Germinal center (tissue), 1 donor: ENCODE measurements around the gene UMAD1.
"Not testable (repeated sequence)": the region's sequence is repeated elsewhere in the genome, so short reads cannot be mapped to it uniquely, and the experiment has no call there.

ENCODE experiments used
- DNase-seq: peaks from one replicate; pipeline ENCODE4 v3.0.0; 2012; ENCODE audit warnings: mixed read lengths, low spot score

UMAD1 gene

GRCh38 chr7:7652798-7653540 is 12.4 kb downstream of the UMAD1 start:
- no peak for DNase-seq

- DNase-seq = peak; percentile 36
Observed at GRCh38 chr7:7653593-7654187, 13.1 kb downstream of the UMAD1 start.

GRCh38 chr7:7654964-7655715 is 14.6 kb downstream of the UMAD1 start:
- no peak for DNase-seq

GRCh38 chr7:7656459-7656858 is 15.9 kb downstream of the UMAD1 start:
- DNase-seq = not testable (repeated sequence)

- no peak for DNase-seq
Observed at GRCh38 chr7:7662527-7662926, 22.0 kb downstream of the UMAD1 start.

- no peak for DNase-seq
Observed at GRCh38 chr7:7664291-7664690, 23.7 kb downstream of the UMAD1 start.

GRCh38 chr7:7665031-7665430 is 24.5 kb downstream of the UMAD1 start:
- no peak for DNase-seq

GRCh38 chr7:7667187-7667586 is 26.6 kb downstream of the UMAD1 start:
- DNase-seq = no peak

GRCh38 chr7:7668706-7669105 is 28.2 kb downstream of the UMAD1 start:
- no peak for DNase-seq

- no peak for DNase-seq
Observed at GRCh38 chr7:7670490-7670889, 29.9 kb downstream of the UMAD1 start.

GRCh38 chr7:7671361-7671760 is 30.8 kb downstream of the UMAD1 start:
- DNase-seq = no peak

- no peak for DNase-seq
Observed at GRCh38 chr7:7672545-7673239, 32.1 kb downstream of the UMAD1 start.

GRCh38 chr7:7673240-7673550 is 32.6 kb downstream of the UMAD1 start:
- DNase-seq = no peak

GRCh38 chr7:7675686-7676085 is 35.1 kb downstream of the UMAD1 start:
- no peak for DNase-seq

- DNase-seq = not testable (repeated sequence)
Observed at GRCh38 chr7:7679640-7680039, 39.1 kb downstream of the UMAD1 start.

GRCh38 chr7:7681191-7681935 is 40.8 kb downstream of the UMAD1 start:
- DNase-seq = peak; percentile 36

GRCh38 chr7:7681936-7682329 is 41.4 kb downstream of the UMAD1 start:
- DNase-seq = no peak

GRCh38 chr7:7682861-7683260 is 42.3 kb downstream of the UMAD1 start:
- no peak for DNase-seq

- no peak for DNase-seq
Observed at GRCh38 chr7:7686811-7687508, 46.4 kb downstream of the UMAD1 start.

GRCh38 chr7:7687800-7688199 is 47.2 kb downstream of the UMAD1 start:
- no peak for DNase-seq

GRCh38 chr7:7688310-7688709 is 47.8 kb downstream of the UMAD1 start:
- DNase-seq = no peak
